T-helper 2 cell treated with Interferon-gamma antibody and Interleukin-4, amounts not matched to agents 5 μg/mL and 100 μg/mL, for 36 hours (primary cell): Measurements from ENCODE around the gene ARHGAP28.
"Not testable (repeated sequence)": the region's sequence is repeated elsewhere in the genome, so short reads cannot be mapped to it uniquely, and the experiment has no call there.

Experiments
- DNase-seq: peaks from one replicate; pipeline ENCODE4 v3.0.0; 2021; ENCODE audit warnings: low spot score
- H3K27ac Mint-ChIP-seq: one replicate; pipeline ENCODE4 v1.8.0; 2021; ENCODE audit warnings: mild to moderate bottlenecking, mixed read lengths
- H3K27me3 Mint-ChIP-seq: one replicate; pipeline ENCODE4 v1.8.0; 2021; ENCODE audit warnings: low read depth, mixed read lengths
- H3K36me3 Mint-ChIP-seq: one replicate; pipeline ENCODE4 v1.8.0; 2021; ENCODE audit warnings: low read depth, mixed read lengths
- H3K4me1 Mint-ChIP-seq: one replicate; pipeline ENCODE4 v1.8.0; 2021; ENCODE audit warnings: low read depth, mixed read lengths
- H3K4me3 Mint-ChIP-seq: one replicate; pipeline ENCODE4 v1.8.0; 2022; ENCODE audit warnings: mild to moderate bottlenecking, moderate library complexity, mixed read lengths
- H3K9me3 Mint-ChIP-seq: one replicate; pipeline ENCODE4 v1.8.0; 2021; ENCODE audit warnings: mixed read lengths

Gene ARHGAP28

DNA sequence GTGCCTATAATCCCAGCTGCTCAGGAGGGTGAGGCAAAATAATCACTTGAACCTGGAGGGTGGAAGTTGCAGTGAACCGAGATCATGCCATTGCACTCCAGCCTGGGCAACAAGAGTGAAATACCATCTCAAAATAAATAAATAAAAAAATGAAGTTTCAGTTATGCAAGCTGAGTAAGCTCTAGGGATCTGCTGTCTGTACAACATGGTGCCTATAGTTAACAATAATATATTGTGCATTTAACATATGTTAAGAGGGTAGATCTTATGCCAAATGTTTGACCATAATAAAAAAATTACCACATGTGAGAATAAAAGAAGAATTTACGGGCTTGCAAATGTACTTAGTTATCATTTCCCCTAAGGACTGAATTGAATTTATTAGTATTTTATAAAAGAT, 208.9 kb downstream of the ARHGAP28 start:
- not testable (repeated sequence) for H3K9me3 Mint-ChIP-seq, H3K27me3 Mint-ChIP-seq, H3K27ac Mint-ChIP-seq, H3K4me1 Mint-ChIP-seq, H3K36me3 Mint-ChIP-seq, DNase-seq, H3K4me3 Mint-ChIP-seq

DNA sequence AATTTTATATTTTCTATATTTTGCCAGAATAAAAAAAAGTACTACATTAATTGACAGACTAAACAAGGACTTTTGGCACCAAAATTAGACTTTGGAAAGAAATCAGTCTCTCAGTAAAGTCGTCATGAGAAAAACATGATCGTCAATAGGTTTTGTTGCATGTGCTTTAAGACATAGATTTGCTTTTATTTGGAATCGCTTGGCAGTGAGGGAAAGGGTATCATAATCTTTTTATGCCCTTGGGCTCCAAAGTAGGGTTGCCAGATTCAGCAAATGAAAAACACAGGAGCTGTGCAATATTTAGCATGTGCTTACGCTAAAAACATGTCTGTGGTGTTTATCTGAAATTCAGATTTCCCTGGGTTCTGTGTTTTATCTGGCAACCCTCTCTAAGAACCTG, 210.5 kb downstream of the ARHGAP28 start:
- Mint-ChIP-seq H3K27me3 (no peaks in the 10 kb centered on the region), H3K4me3 (no peak overlapping the region)

DNA sequence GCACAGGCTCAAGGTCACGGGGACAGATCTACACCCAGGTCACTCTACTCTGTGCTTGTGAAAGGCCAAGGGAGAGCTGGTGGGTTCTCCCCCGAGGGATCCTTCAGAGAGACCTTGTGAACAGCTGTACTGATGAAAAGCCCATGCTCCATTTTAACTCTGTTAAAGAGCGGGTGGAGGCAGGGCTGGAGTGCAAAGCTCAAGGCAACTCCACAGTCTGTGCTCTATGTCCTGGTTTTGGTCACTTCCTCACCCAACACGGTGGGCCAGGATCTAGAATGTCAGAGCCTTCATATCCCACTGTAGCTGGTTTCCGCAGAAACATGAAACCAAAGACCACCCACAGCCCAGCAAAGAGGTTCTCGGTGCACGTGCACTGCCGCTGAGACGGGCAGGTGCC, 210.9 kb downstream of the ARHGAP28 start:
- no peaks in the 10 kb centered on the region for H3K4me1 Mint-ChIP-seq
- no peaks in the 10 kb centered on the region for H3K36me3 Mint-ChIP-seq
- no peak for DNase-seq
- no peaks in the 10 kb centered on the region for H3K9me3 Mint-ChIP-seq
- H3K27ac Mint-ChIP-seq: no peak overlapping the region
- H3K27me3 Mint-ChIP-seq: no peaks in the 10 kb centered on the region
- no peak overlapping the region for H3K4me3 Mint-ChIP-seq

More for the DNA sequence above, 210.5 kb downstream of the ARHGAP28 start:
- no peaks in the 10 kb centered on the region for H3K36me3 Mint-ChIP-seq
- no peaks in the 10 kb centered on the region for H3K4me1 Mint-ChIP-seq
- no peak overlapping the region for H3K27ac Mint-ChIP-seq
- no peak for DNase-seq
- no peaks in the 10 kb centered on the region for H3K9me3 Mint-ChIP-seq

DNA sequence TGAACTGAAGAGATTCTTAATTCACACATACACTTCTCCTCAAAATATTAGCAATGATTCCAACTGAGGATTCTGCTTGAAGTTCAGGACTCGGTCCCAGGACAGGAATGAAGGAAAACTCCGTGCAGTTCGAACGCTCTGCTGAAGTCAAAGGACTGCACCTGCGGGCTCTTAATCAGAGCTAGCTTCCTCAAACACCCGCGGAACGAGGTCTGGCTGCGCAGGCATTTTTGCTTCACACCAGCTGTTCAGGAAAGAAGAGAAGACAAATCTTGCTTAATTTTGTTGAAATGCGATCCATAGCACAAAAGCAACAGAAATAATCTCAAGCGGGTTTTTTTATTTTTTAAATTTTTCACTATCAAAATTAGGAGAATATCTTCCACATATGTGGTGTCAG, 212.5 kb downstream of the ARHGAP28 start:
- H3K4me1 Mint-ChIP-seq: no peaks in the 10 kb centered on the region
- H3K9me3 Mint-ChIP-seq: no peaks in the 10 kb centered on the region
- no peaks in the 10 kb centered on the region for H3K36me3 Mint-ChIP-seq
- H3K4me3 Mint-ChIP-seq: no peak overlapping the region
- no peaks in the 10 kb centered on the region for H3K27me3 Mint-ChIP-seq
- H3K27ac Mint-ChIP-seq: no peak overlapping the region
- no peak for DNase-seq

DNA sequence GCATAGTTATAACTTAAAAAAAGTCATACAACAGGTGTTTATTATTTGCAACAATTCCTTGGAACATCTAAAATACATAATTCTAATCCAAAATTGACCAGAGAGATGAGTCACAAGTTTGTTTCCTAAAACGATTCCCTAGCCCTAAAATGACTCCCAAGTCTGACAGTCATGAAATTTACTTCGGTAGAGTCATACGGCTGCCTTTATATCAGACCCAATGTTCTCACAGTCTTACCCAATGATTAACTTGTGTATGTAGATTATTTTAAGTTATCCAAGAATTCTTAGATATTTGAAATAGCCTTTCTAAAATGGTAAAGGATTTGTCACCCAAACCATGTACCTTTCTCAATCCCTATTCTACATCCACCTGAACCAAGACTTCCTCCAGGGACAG, 213.2 kb downstream of the ARHGAP28 start:
- Mint-ChIP-seq H3K27me3 (no peaks in the 10 kb centered on the region), H3K9me3 (no peaks in the 10 kb centered on the region), H3K27ac (no peak overlapping the region), H3K4me3 (no peak overlapping the region), H3K4me1 (no peaks in the 10 kb centered on the region), H3K36me3 (no peaks in the 10 kb centered on the region)
- no peak for DNase-seq

DNA sequence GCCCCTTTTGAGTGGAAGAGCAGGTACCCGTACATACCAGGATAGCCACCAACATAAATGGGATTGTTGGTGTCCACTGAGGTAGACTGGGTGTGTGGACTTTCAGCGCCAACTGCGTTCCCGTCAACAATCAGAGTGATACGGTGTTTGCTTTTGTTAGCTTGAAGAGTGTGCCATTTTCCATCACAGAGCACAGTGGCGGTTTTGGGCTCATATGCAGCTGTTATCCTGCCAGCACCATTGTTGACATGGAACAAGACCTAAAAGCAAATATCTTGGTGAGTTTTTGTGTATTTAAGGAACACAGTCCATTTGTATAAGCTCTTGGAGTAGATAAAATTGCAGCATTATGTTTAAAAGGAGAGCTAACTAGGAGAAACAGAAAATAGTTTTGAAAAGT, 213.6 kb downstream of the ARHGAP28 start:
- no peaks in the 10 kb centered on the region for H3K36me3 Mint-ChIP-seq
- no peaks in the 10 kb centered on the region for H3K27me3 Mint-ChIP-seq
- no peak for DNase-seq
- H3K27ac Mint-ChIP-seq: no peak overlapping the region
- no peak overlapping the region for H3K4me3 Mint-ChIP-seq
- H3K9me3 Mint-ChIP-seq: no peaks in the 10 kb centered on the region
- no peaks in the 10 kb centered on the region for H3K4me1 Mint-ChIP-seq

DNA sequence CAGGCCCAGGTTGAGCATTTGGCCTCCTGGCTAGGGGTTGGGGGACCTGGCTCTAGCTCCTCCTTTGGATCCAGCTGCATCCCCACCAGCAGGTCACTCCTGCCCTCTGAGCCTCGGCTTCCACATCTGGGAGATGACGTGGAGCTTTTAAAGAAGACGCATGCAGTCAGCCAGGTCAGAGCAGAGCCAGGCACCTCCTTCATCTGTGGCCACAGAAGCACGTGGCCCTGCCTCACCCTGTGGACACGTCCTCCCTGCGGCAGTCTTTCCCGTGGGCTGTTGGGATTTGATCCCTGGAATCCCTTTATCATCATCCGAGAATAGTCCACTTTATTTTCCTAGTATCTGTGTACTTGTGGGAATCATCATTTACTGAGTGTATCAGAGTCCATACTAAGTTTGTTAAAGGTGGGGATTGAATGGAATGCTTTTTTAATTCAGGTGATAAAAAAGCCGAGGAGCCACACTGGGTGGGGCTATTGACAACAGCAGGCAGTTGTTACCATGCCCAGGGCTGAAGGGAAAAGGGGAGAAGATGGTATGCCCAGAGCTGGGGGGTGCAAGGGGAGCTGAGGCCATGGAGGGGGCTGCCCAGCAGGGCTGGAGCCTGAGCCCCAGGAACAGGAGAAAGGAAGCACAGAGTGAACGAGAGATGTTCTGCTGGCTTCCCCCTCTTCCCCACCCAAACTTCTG, 218.0 kb downstream of the ARHGAP28 start:
- no peaks in the 10 kb centered on the region for H3K4me1 Mint-ChIP-seq
- H3K9me3 Mint-ChIP-seq: peaks cover 7% of the 10 kb centered on the region
- no peaks in the 10 kb centered on the region for H3K27me3 Mint-ChIP-seq
- no peaks in the 10 kb centered on the region for H3K36me3 Mint-ChIP-seq
- H3K27ac Mint-ChIP-seq: no peak overlapping the region
- H3K4me3 Mint-ChIP-seq: no peak overlapping the region
- DNase-seq: no peak

DNA sequence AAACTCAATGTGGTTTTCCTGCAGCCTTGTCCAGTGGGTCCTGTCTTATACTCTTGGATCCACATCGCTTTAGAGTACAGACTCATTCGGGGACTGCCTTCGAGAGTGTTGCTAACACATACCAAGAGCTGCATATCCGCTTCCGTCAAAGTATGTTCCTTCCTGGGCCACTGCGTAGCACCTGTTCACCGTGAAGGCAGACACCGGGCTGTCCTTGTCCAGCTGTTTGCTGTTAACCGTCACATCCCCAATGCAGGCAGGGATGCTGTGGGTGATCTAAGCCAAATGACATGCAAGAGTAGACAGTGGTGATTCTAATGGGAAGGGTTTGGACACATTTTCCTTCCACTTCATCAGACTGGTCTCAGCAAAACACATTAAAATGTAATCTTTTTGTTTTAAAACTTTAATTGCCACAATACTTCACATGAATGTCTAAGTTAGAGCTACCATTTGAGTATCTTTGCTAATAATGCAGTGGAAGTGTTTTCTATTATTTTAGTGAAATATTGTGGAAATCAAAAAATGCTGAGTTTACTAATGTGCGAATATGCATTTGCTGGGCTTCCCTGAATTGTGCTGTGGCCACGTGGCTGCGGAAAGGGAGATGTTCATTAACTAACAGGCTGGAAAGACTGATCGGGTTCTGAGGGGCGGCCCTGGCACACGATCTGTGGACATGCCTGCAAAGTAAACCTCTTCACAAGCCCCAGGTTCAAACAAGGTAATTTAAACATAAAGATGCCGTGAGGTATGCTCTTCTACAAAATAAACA, 219.0 kb downstream of the ARHGAP28 start:
- Mint-ChIP-seq H3K36me3 (no peaks in the 10 kb centered on the region), H3K9me3 (peaks cover 7% of the 10 kb centered on the region), H3K27me3 (no peaks in the 10 kb centered on the region), H3K4me3 (no peak overlapping the region), H3K27ac (no peak overlapping the region), H3K4me1 (no peaks in the 10 kb centered on the region)
- DNase-seq: no peak

DNA sequence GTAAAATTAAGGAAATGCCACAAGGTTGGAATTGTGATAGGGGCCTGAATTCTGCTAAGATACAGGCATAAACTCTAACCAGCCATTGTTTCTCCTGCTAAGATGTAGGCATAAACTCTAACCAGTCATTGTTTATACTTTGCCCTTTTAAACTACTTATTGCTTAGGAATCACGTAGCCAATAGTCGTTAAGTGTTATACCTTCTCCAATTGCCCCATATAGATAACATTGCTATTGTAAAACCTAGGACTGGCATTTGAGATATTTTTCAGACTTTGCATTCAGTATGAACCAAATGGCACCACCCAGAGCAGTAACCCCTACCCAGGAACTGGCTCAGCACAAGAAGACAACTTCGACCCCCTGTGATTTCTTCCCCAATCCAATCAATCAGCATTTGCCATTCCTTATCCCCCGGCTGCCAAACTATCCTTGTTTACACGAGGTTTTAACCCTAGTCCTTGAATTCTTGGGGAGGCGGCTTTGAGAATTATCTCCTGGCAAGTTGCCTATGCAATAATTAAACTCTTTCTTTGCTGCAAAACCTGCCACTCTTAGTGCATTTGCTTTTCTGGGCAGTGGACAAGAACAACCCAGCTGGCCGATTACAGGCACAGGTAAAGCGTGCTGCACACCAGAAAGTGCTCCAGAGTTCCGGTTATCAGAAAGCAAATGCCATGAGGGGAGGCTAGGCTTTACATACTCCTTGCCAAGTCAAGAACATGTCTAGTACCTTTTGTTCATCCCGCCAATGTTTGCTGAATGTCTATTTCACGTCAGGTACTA, 220.5 kb downstream of the ARHGAP28 start:
- no peaks in the 10 kb centered on the region for H3K4me1 Mint-ChIP-seq
- no peak overlapping the region for H3K4me3 Mint-ChIP-seq
- H3K27ac Mint-ChIP-seq: no peak overlapping the region

DNA sequence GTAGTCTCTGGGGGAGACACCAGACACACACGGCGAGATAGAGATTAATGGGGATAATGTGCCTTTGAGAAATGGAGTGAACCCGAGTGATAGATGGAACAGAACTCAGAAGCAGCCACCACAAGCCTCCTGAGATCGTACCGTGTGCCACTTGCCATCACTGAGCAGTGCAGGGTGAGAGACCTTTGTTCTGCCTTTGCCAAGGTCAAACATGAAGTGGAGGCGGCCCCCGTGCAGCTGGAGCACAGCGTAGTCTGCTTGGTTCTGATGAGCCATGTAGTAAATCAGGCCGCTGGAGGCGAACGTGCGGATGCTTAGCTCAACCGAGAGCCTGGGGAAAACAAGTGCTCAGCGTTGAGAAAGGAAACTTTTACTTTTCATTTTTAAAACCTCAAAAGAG, 221.1 kb downstream of the ARHGAP28 start:
- Mint-ChIP-seq H3K36me3 (no peaks in the 10 kb centered on the region), H3K4me1 (no peaks in the 10 kb centered on the region), H3K27me3 (no peaks in the 10 kb centered on the region), H3K27ac (no peak overlapping the region), H3K9me3 (peaks cover 15% of the 10 kb centered on the region), H3K4me3 (no peak overlapping the region)
- no peak for DNase-seq

More for the DNA sequence above, 220.5 kb downstream of the ARHGAP28 start:
- Mint-ChIP-seq H3K9me3 (peaks cover 15% of the 10 kb centered on the region), H3K36me3 (no peaks in the 10 kb centered on the region), H3K27me3 (no peaks in the 10 kb centered on the region)
- DNase-seq: no peak

DNA sequence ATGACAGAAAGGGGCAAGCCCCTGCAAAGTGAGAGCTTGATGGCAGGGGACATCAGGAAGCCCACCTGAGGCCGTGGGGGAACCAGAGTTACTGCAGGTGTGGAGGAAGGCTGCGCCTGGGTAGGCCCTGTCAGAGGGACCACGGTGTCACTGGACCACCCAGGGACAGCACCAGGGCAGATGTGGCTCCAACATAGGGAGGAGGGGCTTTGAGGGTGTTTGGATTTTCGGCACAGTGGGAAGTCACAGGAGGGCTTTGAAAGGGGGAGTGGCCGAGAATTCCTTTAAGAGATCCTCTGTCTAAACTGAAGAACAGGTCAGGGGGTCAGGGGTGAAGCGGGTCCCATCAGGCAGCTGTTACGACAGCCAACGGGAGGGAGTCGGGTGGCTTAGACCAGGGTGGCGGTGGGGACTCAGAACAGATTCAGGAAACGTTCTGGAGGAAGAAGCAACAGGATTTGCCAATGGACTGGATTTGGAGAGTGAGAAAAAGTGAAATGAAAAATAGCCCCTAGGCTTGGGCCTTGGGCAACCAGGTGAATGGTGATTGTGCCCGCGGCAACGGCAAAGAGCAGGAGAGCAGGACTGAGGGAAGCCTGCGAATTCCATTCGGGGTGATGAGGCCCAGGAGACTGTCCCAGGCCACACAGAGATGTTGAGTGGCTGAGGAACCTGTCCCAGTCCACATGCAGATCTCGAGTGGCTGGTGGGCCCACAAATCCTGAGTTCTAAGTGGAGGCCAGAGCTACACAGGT, 222.0 kb downstream of the ARHGAP28 start:
- H3K9me3 Mint-ChIP-seq: peaks cover 15% of the 10 kb centered on the region
- no peak overlapping the region for H3K27ac Mint-ChIP-seq
- no peak for DNase-seq
- no peak overlapping the region for H3K4me3 Mint-ChIP-seq
- no peaks in the 10 kb centered on the region for H3K27me3 Mint-ChIP-seq
- H3K4me1 Mint-ChIP-seq: no peaks in the 10 kb centered on the region
- no peaks in the 10 kb centered on the region for H3K36me3 Mint-ChIP-seq

DNA sequence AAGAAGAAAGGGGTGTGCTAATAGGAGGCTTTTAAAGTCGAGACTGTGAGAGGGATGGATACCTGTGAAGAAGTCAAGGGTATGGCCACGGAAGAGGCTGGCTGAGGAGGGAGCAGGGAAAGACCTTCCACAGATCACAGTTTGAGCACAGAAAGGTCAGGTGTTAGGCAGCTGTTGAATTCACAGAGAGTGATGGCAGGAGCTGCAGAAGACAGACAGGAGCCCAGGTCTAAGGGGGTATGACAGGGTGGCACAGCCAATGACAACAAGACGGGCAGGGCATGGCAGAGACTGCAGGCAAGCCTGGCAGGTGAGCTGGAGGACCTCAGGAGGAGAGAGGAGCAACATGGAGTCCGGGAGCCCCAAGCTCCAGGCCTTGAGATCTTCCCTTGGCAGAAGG, 225.0 kb downstream of the ARHGAP28 start:
- DNase-seq: no peak
- H3K36me3 Mint-ChIP-seq: no peaks in the 10 kb centered on the region
- no peaks in the 10 kb centered on the region for H3K27me3 Mint-ChIP-seq
- no peak overlapping the region for H3K4me3 Mint-ChIP-seq
- no peak overlapping the region for H3K27ac Mint-ChIP-seq
- H3K9me3 Mint-ChIP-seq: peaks cover 20% of the 10 kb centered on the region
- no peaks in the 10 kb centered on the region for H3K4me1 Mint-ChIP-seq

DNA sequence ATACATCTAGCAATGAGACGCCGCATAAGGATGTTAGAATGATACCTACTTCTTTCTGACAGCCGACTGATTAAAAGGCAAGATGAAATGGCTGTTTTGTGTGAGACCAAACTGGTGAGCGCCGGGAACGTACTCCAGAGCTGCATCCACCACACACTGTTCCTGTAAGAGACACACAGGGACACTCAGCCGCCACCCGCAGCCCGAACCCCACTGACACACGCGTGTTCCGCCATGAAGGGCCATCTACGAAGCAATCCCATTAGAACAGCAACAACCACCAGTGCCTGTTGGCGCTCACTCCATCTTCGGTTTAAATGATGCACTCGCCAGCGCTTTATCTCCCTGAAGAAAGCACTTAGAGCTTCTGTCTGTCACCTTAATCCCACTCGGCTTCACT, 225.8 kb downstream of the ARHGAP28 start:
- no peaks in the 10 kb centered on the region for H3K27me3 Mint-ChIP-seq
- H3K4me3 Mint-ChIP-seq: no peak overlapping the region
- DNase-seq: no peak
- no peaks in the 10 kb centered on the region for H3K36me3 Mint-ChIP-seq
- H3K4me1 Mint-ChIP-seq: no peaks in the 10 kb centered on the region
- no peak overlapping the region for H3K27ac Mint-ChIP-seq
- peaks cover 25% of the 10 kb centered on the region for H3K9me3 Mint-ChIP-seq

DNA sequence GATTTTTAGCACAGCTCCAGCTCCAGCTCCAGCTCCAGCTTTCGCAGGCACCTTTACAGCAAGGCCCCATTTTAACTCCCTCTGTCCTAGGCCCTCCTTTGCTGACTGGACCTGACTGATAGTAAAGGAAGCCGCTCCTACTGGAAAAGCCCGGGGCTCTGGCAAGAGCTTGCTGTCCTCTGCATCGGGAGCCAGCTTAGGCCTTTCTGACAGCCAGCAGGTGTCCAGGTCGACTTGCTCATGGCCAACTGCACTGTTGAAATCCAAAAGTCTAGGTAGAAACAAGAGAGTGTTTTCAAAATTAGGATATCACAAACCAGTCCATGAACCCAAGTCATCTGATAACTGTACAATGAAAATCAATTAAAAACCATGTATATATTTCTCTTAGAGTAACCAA, 227.0 kb downstream of the ARHGAP28 start:
- Mint-ChIP-seq H3K27ac (no peak overlapping the region), H3K36me3 (no peaks in the 10 kb centered on the region), H3K4me3 (no peak overlapping the region), H3K27me3 (no peaks in the 10 kb centered on the region), H3K4me1 (no peaks in the 10 kb centered on the region), H3K9me3 (peaks cover 30% of the 10 kb centered on the region)
- no peak for DNase-seq
